HEK293 (cell line): ENCODE measurements around the gene TTLL7.

Source experiments
- CTCF ChIA-PET: fragments of 350-600 bp; formaldehyde crosslinking; extraction: SDS; loops from one replicate; lab custom pipeline; 2021; ENCODE audit warnings: antibody characterized with exemption; lab: Yijun Ruan, JAX
- POLR2A ChIA-PET: fragments of 300-600 bp; formaldehyde crosslinking; extraction: SDS; loops from one replicate; lab custom pipeline; 2020; ENCODE audit warnings: antibody characterized with exemption, inconsistent platforms; lab: Yijun Ruan, JAX
- H3K27ac ChIP-seq: fragments of 200-500 bp; sonication (Bioruptor generic); 2 replicates; pipeline ENCODE4 v1.5.1; 2014; ENCODE audit warnings: low read depth, low read length, control low read depth, inconsistent platforms; ENCODE audit errors: extremely low read depth
- H3K36me3 ChIP-seq, 2 experiments: fragments of 200-500 bp in 1 of 2; sonication (Bioruptor generic) in 1 of 2; 1 replicate in 1 of 2; 2 replicates in 1 of 2; pipeline ENCODE4 v1.5.1; 2014 to 2017; ENCODE audit warnings: inconsistent platforms in 2 of 2, low read length in 2 of 2; ENCODE audit not compliant: control insufficient read depth in 2 of 2, insufficient read depth in 1 of 2
- H3K4me1 ChIP-seq: fragments of 200-500 bp; sonication (Bioruptor generic); 2 replicates; pipeline ENCODE4 v1.5.1; 2014; ENCODE audit warnings: mild to moderate bottlenecking, low read length, inconsistent platforms; ENCODE audit not compliant: control insufficient read depth, insufficient read depth
- H3K4me3 ChIP-seq: 2 replicates; pipeline ENCODE4 v1.5.1; 2011; ENCODE audit warnings: low read depth, mild to moderate bottlenecking, control low read depth, low read length, moderate library complexity
- H3K9me3 ChIP-seq: fragments of 200-500 bp; sonication (Bioruptor generic); 2 replicates; pipeline ENCODE4 v1.5.1; 2014; ENCODE audit warnings: low read depth, low read length, inconsistent platforms; ENCODE audit not compliant: control insufficient read depth, insufficient read depth
- EGR2 ChIP-seq: fragments of 450-650 bp; formaldehyde crosslinking; IDR thresholded peaks from 2 replicates; pipeline ENCODE4 v1.5.1; 2016; ENCODE audit warnings: low read depth, missing biosample characterization, missing genetic modification characterization
- FEZF1 ChIP-seq: fragments of 450-650 bp; formaldehyde crosslinking; IDR thresholded peaks from 2 replicates; pipeline ENCODE4 v1.5.1; 2016; ENCODE audit warnings: missing biosample characterization, missing genetic modification characterization
- GFI1B ChIP-seq: fragments of 450-650 bp; formaldehyde crosslinking; IDR thresholded peaks from 2 replicates; pipeline ENCODE4 v1.5.1; 2016; ENCODE audit warnings: missing biosample characterization, missing genetic modification characterization
- GLI2 ChIP-seq: fragments of 450-650 bp; formaldehyde crosslinking; IDR thresholded peaks from 2 replicates; pipeline ENCODE4; 2017; ENCODE audit warnings: missing biosample characterization, missing genetic modification characterization, low read depth, borderline replicate concordance
- HOXC10 ChIP-seq: sonication (generic); formaldehyde crosslinking; IDR thresholded peaks from 2 replicates; pipeline ENCODE4 v1.8.1; 2023; ENCODE audit warnings: mild to moderate bottlenecking, missing genetic modification reagents
- KLF16 ChIP-seq: fragments of 450-650 bp; formaldehyde crosslinking; IDR thresholded peaks from 2 replicates; pipeline ENCODE4 v1.5.1; 2017; ENCODE audit warnings: missing biosample characterization, missing genetic modification characterization
- OSR2 ChIP-seq: fragments of 450-650 bp; formaldehyde crosslinking; IDR thresholded peaks from 2 replicates; pipeline ENCODE4 v1.5.1; 2016; ENCODE audit warnings: missing biosample characterization, missing genetic modification characterization
- SETDB1 ChIP-seq: IDR thresholded peaks from one replicate; pipeline ENCODE4 v1.6.1; 2017; ENCODE audit warnings: mild to moderate bottlenecking, low read length, moderate library complexity, mixed read lengths; ENCODE audit not compliant: insufficient read length
- TCF7L2 ChIP-seq: IDR thresholded peaks from 2 replicates; pipeline ENCODE4 v1.6.1; 2011; ENCODE audit warnings: low read depth, mild to moderate bottlenecking, inconsistent platforms, low read length, moderate library complexity, borderline replicate concordance
- YY1 ChIP-seq: fragments of 450-650 bp; formaldehyde crosslinking; IDR thresholded peaks from 2 replicates; pipeline ENCODE4 v1.5.1; 2018; ENCODE audit warnings: missing biosample characterization, missing genetic modification characterization
- ZBTB8A ChIP-seq: fragments of 450-650 bp; formaldehyde crosslinking; IDR thresholded peaks from 2 replicates; pipeline ENCODE4 v1.5.1; 2016; ENCODE audit warnings: missing biosample characterization, missing genetic modification characterization
- ZFP3 ChIP-seq: fragments of 450-650 bp; formaldehyde crosslinking; IDR thresholded peaks from 2 replicates; pipeline ENCODE4 v1.5.1; 2016; ENCODE audit warnings: low read depth, missing biosample characterization, missing genetic modification characterization
- ZFP41 ChIP-seq: fragments of 450-650 bp; formaldehyde crosslinking; IDR thresholded peaks from 2 replicates; pipeline ENCODE4 v1.5.1; 2016; ENCODE audit warnings: missing biosample characterization, missing genetic modification characterization, borderline replicate concordance
- ZNF10 ChIP-seq: fragments of 450-650 bp; formaldehyde crosslinking; IDR thresholded peaks from 2 replicates; pipeline ENCODE4 v1.5.1; 2017; ENCODE audit warnings: missing biosample characterization, missing genetic modification characterization
- ZNF132 ChIP-seq: fragments of 450-650 bp; formaldehyde crosslinking; IDR thresholded peaks from 2 replicates; pipeline ENCODE4 v1.5.1; 2017; ENCODE audit warnings: missing biosample characterization, missing genetic modification characterization, borderline replicate concordance
- ZNF140 ChIP-seq: fragments of 450-650 bp; formaldehyde crosslinking; IDR thresholded peaks from 2 replicates; pipeline ENCODE4 v1.5.1; 2016; ENCODE audit warnings: missing biosample characterization, missing genetic modification characterization
- ZNF155 ChIP-seq: fragments of 450-650 bp; formaldehyde crosslinking; IDR thresholded peaks from 2 replicates; pipeline ENCODE4 v1.5.1; 2016; ENCODE audit warnings: missing biosample characterization, missing genetic modification characterization
- ZNF366 ChIP-seq: fragments of 450-650 bp; formaldehyde crosslinking; conservative IDR thresholded peaks from 2 replicates; pipeline ENCODE4 v1.5.1; 2016; ENCODE audit warnings: missing biosample characterization, missing genetic modification characterization
- ZNF391 ChIP-seq: fragments of 450-650 bp; formaldehyde crosslinking; IDR thresholded peaks from 2 replicates; pipeline ENCODE4 v1.5.1; 2016; ENCODE audit warnings: low read depth, missing biosample characterization, missing genetic modification characterization, borderline replicate concordance
- ZNF473 ChIP-seq: fragments of 450-650 bp; formaldehyde crosslinking; IDR thresholded peaks from 2 replicates; pipeline ENCODE4 v1.5.1; 2017; ENCODE audit warnings: missing biosample characterization, missing genetic modification characterization
- ZNF48 ChIP-seq: fragments of 450-650 bp; formaldehyde crosslinking; IDR thresholded peaks from 2 replicates; pipeline ENCODE4 v1.5.1; 2016; ENCODE audit warnings: missing biosample characterization, missing genetic modification characterization
- ZNF555 ChIP-seq: fragments of 450-650 bp; formaldehyde crosslinking; conservative IDR thresholded peaks from 2 replicates; pipeline ENCODE4 v1.5.1; 2017; ENCODE audit warnings: missing biosample characterization, mild to moderate bottlenecking, missing genetic modification characterization, inconsistent platforms
- ZNF571 ChIP-seq: fragments of 450-650 bp; formaldehyde crosslinking; IDR thresholded peaks from 2 replicates; pipeline ENCODE4 v1.5.0; 2017; ENCODE audit warnings: missing biosample characterization, missing genetic modification characterization
- ZNF768 ChIP-seq: fragments of 450-650 bp; formaldehyde crosslinking; IDR thresholded peaks from 2 replicates; pipeline ENCODE4 v1.5.1; 2018; ENCODE audit warnings: missing biosample characterization, mild to moderate bottlenecking, missing genetic modification characterization
- ZNF777 ChIP-seq: fragments of 450-650 bp; formaldehyde crosslinking; IDR thresholded peaks from 2 replicates; pipeline ENCODE4 v1.5.1; 2017; ENCODE audit warnings: missing biosample characterization, missing genetic modification characterization, borderline replicate concordance
- ZNF843 ChIP-seq: fragments of 450-650 bp; formaldehyde crosslinking; IDR thresholded peaks from 2 replicates; pipeline ENCODE4 v1.5.1; 2016; ENCODE audit warnings: missing biosample characterization, missing genetic modification characterization
- ZXDB ChIP-seq: fragments of 450-650 bp; formaldehyde crosslinking; IDR thresholded peaks from 2 replicates; pipeline ENCODE4 v1.5.1; 2016; ENCODE audit warnings: missing biosample characterization, missing genetic modification characterization
- TF ChIP-seq, protein P1 (sequence below): fragments of 450-650 bp; formaldehyde crosslinking; IDR thresholded peaks from 2 replicates; pipeline ENCODE4 v1.5.1; 2016; ENCODE audit warnings: missing biosample characterization, missing genetic modification characterization
- TF ChIP-seq, protein P2 (sequence below): fragments of 450-650 bp; formaldehyde crosslinking; IDR thresholded peaks from 2 replicates; pipeline ENCODE4 v1.5.1; 2017; ENCODE audit warnings: missing biosample characterization, missing genetic modification characterization
- TF ChIP-seq, protein P3 (sequence below): fragments of 450-650 bp; IDR thresholded peaks from 2 replicates; pipeline ENCODE4 v1.5.1; 2018; ENCODE audit warnings: missing biosample characterization, mild to moderate bottlenecking, missing genetic modification characterization
- TF ChIP-seq, protein P4 (sequence below): fragments of 450-650 bp; formaldehyde crosslinking; IDR thresholded peaks from 2 replicates; pipeline ENCODE4 v1.5.1; 2016; ENCODE audit warnings: missing biosample characterization, missing genetic modification characterization, borderline replicate concordance

TTLL7 gene

DNA sequence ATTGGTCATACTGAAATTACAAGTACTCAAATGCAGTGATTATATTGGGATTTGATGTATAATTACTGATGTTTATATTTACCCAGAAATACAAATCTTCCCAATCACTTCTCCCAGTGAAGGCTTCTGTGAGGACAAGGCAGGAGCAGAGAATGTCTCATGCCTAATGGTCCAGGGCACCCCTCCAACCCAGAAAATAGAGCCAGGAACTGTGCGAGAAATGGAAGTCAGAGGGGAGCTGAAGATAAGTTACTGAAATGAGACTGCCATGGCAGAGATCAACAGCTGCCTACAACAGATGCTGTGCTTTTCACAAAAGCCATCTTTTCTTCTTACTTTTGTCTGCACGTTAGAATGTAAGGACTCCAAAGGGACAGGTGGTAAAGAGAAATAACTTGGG, 171.2 kb downstream of the TTLL7 start:
- Histone ChIP-seq H3K27ac (no peak overlapping the region), H3K9me3 (no peaks in the 10 kb centered on the region; the same call in 1 of the 2 replicates), H3K4me1 (no peaks in the 10 kb centered on the region), H3K36me3 (no peaks in the 10 kb centered on the region), H3K4me3 (no peak overlapping the region)
- TF ChIP-seq ZNF140 (tag by site-specific recombination) (no peak), ZBTB8A (tag by site-specific recombination) (no peak), TCF7L2 (no peak), ZNF555 (tag by site-specific recombination) (no peak), ZFP41 (tag by site-specific recombination) (no peak), ZNF366 (tag by site-specific recombination) (no peak), ZNF473 (no peak), YY1 (tag by site-specific recombination) (no peak), GFI1B (tag by site-specific recombination) (no peak), GLI2 (tag by site-specific recombination) (no peak), OSR2 (no peak), ZNF777 (no peak), ZNF155 (tag by site-specific recombination) (no peak), ZNF768 (tag by site-specific recombination) (no peak), EGR2 (tag by site-specific recombination) (no peak), ZNF571 (tag by site-specific recombination) (no peak)
- TF ChIP-seq, protein P1, sequence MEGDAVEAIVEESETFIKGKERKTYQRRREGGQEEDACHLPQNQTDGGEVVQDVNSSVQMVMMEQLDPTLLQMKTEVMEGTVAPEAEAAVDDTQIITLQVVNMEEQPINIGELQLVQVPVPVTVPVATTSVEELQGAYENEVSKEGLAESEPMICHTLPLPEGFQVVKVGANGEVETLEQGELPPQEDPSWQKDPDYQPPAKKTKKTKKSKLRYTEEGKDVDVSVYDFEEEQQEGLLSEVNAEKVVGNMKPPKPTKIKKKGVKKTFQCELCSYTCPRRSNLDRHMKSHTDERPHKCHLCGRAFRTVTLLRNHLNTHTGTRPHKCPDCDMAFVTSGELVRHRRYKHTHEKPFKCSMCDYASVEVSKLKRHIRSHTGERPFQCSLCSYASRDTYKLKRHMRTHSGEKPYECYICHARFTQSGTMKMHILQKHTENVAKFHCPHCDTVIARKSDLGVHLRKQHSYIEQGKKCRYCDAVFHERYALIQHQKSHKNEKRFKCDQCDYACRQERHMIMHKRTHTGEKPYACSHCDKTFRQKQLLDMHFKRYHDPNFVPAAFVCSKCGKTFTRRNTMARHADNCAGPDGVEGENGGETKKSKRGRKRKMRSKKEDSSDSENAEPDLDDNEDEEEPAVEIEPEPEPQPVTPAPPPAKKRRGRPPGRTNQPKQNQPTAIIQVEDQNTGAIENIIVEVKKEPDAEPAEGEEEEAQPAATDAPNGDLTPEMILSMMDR (tag by site-specific recombination): no peak
- ChIA-PET CTCF (no interaction called here), POLR2A (no interaction called here)

DNA sequence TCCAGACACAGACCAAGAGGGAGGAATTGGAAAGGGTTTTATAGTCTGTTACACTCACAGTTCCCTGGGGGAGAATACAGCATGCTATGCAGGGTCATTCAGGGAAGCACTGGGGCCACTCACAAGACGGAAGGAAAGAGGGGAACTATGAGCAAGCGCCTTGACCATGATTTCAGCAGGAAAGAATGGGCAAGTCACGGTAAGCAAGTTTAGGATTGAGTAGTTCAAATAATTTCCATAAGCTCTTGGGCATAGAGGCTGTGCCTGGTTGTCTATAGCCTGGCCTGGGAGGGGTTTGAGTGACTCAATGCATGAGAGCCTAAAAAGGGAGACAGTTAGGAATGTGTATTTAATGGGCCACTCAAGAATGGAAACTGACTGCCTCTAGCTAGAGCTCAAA, 176.7 kb downstream of the TTLL7 start:
- ChIA-PET POLR2A (interaction anchor here (0.7 kb wide), 1 partner anchor 122 kb away, joined by 3 read pairs; no protein-coding TSS in a partner anchor), CTCF (no interaction called here)
- Histone ChIP-seq H3K27ac (no peak overlapping the region), H3K4me3 (no peak overlapping the region), H3K9me3 (no peaks in the 10 kb centered on the region; the same call in 1 of the 2 replicates), H3K4me1 (no peaks in the 10 kb centered on the region), H3K36me3 (no peaks in the 10 kb centered on the region)
- no peak for TF ChIP-seq ZFP3 (tag by site-specific recombination)
- TF ChIP-seq ZNF843 (tag by site-specific recombination): no peak
- no peak for TF ChIP-seq KLF16 (tag by site-specific recombination)
- no peak for TF ChIP-seq ZNF132 (tag by site-specific recombination)
- no peak for TF ChIP-seq SETDB1
- no peak for TF ChIP-seq ZXDB (tag by site-specific recombination)
- no peak for TF ChIP-seq FEZF1 (tag by site-specific recombination)
- TF ChIP-seq HOXC10 (CRISPR knock-in tag): no peak
- TF ChIP-seq, protein P2, sequence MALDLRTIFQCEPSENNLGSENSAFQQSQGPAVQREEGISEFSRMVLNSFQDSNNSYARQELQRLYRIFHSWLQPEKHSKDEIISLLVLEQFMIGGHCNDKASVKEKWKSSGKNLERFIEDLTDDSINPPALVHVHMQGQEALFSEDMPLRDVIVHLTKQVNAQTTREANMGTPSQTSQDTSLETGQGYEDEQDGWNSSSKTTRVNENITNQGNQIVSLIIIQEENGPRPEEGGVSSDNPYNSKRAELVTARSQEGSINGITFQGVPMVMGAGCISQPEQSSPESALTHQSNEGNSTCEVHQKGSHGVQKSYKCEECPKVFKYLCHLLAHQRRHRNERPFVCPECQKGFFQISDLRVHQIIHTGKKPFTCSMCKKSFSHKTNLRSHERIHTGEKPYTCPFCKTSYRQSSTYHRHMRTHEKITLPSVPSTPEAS (tag by site-specific recombination): no peak
- TF ChIP-seq, protein P3, sequence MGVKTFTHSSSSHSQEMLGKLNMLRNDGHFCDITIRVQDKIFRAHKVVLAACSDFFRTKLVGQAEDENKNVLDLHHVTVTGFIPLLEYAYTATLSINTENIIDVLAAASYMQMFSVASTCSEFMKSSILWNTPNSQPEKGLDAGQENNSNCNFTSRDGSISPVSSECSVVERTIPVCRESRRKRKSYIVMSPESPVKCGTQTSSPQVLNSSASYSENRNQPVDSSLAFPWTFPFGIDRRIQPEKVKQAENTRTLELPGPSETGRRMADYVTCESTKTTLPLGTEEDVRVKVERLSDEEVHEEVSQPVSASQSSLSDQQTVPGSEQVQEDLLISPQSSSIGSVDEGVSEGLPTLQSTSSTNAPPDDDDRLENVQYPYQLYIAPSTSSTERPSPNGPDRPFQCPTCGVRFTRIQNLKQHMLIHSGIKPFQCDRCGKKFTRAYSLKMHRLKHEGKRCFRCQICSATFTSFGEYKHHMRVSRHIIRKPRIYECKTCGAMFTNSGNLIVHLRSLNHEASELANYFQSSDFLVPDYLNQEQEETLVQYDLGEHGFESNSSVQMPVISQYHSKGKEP (tag by site-specific recombination): no peak
- TF ChIP-seq ZNF391 (tag by site-specific recombination): no peak
- TF ChIP-seq ZNF48 (tag by site-specific recombination): no peak
- TF ChIP-seq ZNF10: no peak
- TF ChIP-seq, protein P4, sequence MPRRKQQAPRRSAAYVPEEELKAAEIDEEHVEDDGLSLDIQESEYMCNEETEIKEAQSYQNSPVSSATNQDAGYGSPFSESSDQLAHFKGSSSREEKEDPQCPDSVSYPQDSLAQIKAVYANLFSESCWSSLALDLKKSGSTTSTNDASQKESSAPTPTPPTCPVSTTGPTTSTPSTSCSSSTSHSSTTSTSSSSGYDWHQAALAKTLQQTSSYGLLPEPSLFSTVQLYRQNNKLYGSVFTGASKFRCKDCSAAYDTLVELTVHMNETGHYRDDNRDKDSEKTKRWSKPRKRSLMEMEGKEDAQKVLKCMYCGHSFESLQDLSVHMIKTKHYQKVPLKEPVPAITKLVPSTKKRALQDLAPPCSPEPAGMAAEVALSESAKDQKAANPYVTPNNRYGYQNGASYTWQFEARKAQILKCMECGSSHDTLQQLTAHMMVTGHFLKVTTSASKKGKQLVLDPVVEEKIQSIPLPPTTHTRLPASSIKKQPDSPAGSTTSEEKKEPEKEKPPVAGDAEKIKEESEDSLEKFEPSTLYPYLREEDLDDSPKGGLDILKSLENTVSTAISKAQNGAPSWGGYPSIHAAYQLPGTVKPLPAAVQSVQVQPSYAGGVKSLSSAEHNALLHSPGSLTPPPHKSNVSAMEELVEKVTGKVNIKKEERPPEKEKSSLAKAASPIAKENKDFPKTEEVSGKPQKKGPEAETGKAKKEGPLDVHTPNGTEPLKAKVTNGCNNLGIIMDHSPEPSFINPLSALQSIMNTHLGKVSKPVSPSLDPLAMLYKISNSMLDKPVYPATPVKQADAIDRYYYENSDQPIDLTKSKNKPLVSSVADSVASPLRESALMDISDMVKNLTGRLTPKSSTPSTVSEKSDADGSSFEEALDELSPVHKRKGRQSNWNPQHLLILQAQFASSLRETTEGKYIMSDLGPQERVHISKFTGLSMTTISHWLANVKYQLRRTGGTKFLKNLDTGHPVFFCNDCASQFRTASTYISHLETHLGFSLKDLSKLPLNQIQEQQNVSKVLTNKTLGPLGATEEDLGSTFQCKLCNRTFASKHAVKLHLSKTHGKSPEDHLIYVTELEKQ (tag by site-specific recombination): no peak
